H7 (cell line): ENCODE measurements around the gene MBNL2. TPM values are rescaled to one million over a fixed set of nuclear protein-coding genes. Genes with fewer than 3 reads are reported as not detected.

Experiments
- DNase-seq: peaks from one replicate; pipeline ENCODE4 v3.0.0; 2012
- H3K27me3 ChIP-seq: 2 replicates; pipeline ENCODE4 v1.6.0; 2011; ENCODE audit warnings: mild to moderate bottlenecking, low read length; ENCODE audit not compliant: control insufficient read depth, insufficient read depth
- H3K36me3 ChIP-seq: replicated peaks from 2 replicates; pipeline ENCODE4 v1.5.1; 2011; ENCODE audit warnings: low read length; ENCODE audit not compliant: control insufficient read depth, insufficient read depth
- H3K4me3 ChIP-seq: 2 replicates; pipeline ENCODE4 v1.5.1; 2011; ENCODE audit warnings: low read depth, mild to moderate bottlenecking, control low read depth, low read length, moderate library complexity; ENCODE audit not compliant: insufficient read depth
- total RNA-seq: library from RNA; depleted of rRNA; stranded (reverse); fragments of >200 nt; shearing (Covaris generic); gene quantifications from 2 replicates; pipeline ENCODE4 v1.2.3, GENCODE V29; 2014

The MBNL2 gene
- total RNA-seq, 1 experiment from 2014 or later, result 1.0 TPM

DNA sequence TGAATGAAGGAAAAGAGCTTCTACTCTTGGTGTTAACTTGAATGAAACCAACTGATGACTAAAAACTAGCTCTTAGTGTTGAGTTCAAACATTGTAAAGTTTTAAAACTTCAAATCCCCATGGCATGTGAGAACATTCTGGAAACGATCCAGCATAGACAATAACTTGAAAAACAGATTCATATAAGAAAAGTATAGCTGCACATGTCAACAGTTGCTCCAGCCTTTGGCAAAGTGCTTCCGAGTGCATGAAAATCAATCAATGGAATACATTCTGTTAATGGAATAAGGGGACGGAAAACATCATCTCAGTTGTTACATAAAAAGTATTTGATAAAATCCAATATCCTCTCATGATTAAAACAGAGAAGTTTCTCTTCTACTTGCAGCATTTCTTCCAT lies 89.8 kb downstream of the MBNL2 start:
- no peak overlapping the region for H3K4me3 ChIP-seq
- no peaks in the 10 kb centered on the region for H3K27me3 ChIP-seq
- DNase-seq, result no peak
- no peaks in the 10 kb centered on the region for H3K36me3 ChIP-seq

DNA sequence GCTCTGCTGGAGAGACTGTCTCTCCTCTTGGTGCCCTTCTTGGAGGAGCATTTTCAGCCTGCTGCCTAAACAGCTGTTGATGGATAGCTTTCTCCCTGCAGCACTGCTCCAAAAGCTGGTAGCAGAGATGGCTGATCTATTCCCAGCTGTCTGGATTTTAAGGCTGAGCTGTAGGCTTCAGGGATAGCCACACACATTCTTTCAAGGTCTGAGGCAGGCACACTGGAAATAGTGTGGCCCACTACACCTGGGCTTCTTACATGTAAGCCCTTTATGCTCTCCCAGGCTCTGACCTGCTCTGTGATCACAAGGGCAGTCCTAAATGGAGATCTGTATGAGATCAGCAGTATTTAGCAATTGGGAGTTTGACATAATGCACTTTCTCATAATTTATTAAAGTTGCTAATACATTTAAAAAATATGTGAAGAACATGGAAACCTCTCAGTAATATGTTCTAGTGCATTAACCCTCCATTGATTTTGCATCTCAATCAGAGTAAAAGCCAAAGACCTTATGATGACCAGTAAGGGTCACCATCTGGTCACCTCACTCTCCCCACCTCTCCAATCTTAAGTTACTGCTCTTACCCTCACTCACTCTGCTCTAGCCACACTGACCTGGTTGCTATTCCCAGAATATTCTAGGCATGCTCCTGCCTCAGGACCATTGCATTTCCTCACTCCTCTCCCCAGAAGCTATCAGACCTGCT lies 91.6 kb downstream of the MBNL2 start:
- Histone ChIP-seq H3K4me3 (no peak overlapping the region), H3K36me3 (no peaks in the 10 kb centered on the region)
- no peak for DNase-seq

DNA sequence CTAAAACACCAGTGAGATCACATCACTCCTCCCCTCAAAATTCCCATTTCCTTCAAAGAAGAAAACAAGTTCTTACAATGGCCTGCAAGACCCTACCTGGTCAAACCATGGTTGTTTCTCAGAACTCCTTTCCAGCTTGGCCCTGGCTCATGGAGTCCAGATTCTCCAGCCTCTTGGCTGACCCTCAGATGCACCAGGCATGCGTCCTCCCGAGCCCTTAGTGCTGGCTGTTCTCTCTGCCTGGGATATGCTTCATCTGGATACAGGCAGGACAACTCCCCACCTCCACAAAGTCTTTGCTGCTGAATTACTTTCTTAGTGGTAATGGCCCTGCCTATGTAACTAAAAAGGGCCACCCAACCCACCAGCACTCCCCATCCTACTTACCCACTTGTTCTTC lies 94.3 kb downstream of the MBNL2 start:
- Histone ChIP-seq H3K4me3 (no peak overlapping the region), H3K27me3 (no peaks in the 10 kb centered on the region), H3K36me3 (no peaks in the 10 kb centered on the region)
- DNase-seq, result no peak

More for the DNA sequence above, 91.6 kb downstream of the MBNL2 start:
- H3K27me3 ChIP-seq, result no peaks in the 10 kb centered on the region

DNA sequence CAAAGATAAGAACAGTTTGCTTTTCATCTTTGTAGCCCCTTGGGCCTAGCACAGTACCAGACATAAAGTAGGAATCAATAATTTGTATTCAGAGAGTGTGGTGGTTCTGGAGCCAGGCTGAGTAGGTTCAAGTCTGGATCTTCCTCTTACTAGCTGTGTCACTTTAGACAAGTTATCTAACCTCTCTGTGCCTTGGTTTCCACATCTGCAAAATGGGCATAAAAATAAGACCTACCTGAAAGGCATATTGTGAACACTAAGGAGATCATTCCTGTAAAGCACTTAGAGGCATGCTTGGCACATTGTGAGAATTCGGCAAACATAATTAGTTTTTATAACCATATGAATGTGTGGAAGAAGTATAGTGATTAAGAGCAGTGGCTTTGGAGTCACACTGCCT lies 95.8 kb downstream of the MBNL2 start:
- no peak for DNase-seq
- H3K27me3 ChIP-seq, result no peaks in the 10 kb centered on the region
- no peaks in the 10 kb centered on the region for H3K36me3 ChIP-seq
- H3K4me3 ChIP-seq, result no peak overlapping the region

DNA sequence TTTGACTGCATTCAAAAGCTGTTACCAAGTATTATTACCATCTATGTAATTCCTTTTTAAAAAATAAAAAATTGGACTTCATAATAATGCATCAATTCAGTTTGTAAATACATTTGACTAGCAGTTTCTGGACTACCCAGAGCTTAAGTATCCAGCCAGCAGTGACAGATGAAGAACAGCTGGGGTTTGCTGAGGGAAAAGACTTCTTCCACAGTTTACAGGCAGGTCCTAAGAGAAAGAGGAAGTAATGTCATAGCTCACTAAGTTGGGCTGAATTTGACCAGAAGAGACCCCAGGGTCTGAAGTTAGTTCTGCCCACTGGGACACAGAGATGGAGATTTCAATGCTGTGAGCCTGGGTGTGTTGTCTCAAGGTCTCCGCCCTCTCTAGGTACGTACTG lies 96.4 kb downstream of the MBNL2 start:
- Histone ChIP-seq H3K27me3 (no peaks in the 10 kb centered on the region), H3K36me3 (no peaks in the 10 kb centered on the region), H3K4me3 (no peak overlapping the region)
- no peak for DNase-seq

DNA sequence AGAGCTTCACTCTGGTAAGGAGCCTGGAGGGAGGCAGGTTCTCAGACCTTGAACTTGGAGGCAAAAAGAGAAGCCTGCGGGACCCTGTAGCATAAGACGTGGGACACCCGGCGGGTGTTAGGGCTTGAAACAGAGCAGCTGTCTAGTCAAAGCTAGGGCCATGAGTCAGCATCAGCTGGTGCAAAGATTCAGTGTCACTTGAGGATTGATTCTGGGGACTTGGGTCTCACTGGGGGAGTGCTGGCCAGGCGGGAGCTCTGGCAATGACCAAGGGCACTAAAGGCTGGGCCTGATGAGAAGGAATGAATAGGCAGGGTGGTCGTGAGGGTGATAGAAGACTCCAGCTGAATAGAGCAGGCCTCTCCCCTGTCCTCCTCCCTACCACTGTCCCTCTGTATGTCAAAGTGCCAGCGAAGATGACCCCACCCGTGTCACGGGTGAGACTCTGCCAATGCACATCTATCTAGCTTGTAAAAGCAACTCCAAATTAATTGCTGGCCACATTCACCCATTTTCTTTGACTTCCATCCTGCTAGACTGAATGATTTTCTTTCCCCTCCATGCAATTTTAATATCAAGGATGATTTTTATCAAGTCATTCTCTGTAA lies 97.1 kb downstream of the MBNL2 start:
- DNase-seq, result no peak
- H3K4me3 ChIP-seq, result no peak overlapping the region

DNA sequence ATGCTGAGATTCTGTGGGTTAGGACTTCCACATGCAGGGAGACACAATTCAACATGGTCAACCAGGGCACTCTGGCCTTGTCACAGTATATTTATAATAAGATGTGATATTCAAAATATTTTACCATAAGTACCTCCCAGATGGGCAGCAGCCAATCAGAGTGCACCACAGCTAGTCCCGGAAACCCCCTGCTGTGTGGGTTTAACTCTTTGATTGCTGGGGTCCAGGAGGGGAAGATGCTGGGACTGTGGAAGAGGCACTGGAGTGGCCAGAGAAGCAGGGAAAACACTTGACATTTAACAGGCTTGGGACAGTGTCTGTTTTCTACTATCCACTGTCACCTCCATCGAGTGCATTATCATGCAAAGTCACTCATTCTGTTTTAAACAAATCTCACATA lies 99.0 kb downstream of the MBNL2 start:
- Histone ChIP-seq H3K36me3 (no peaks in the 10 kb centered on the region), H3K4me3 (no peak overlapping the region), H3K27me3 (no peaks in the 10 kb centered on the region)
- no peak for DNase-seq

More for the DNA sequence above, 97.1 kb downstream of the MBNL2 start:
- Histone ChIP-seq H3K27me3 (no peaks in the 10 kb centered on the region), H3K36me3 (no peaks in the 10 kb centered on the region)

DNA sequence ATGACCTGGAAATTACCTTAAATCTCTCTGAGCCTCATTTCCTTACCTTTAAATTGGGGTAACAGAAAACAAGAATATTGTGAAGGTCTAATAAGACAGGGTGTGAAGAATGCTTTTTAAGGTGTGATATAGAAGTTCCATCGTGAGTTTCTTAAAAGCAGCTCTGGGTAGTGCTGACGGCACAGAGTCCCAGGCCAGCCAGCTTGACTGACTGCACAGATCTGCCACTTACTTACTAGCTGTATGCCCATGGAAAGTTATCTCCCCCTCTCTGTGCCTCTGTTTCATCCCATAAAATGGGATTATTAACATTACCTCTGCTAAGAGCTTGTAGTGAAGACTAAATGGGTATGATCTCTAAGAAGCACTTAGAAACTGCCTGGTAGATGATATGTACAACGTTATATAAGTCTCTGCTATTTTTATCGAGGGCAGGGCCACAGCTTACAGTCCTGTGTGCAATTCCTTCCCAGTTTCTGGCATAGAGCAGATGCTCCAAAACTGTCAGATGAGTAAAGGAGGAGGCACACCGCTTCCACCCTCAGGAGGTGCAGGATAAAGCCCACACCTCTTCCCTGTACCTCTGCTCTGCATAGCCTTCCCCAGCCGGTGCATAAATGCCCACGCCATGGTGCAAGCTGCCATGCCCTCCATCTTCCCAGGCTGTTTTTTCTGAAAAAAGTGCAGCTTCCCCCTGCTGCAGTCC lies 99.6 kb downstream of the MBNL2 start:
- H3K27me3 ChIP-seq, result no peaks in the 10 kb centered on the region
- no peaks in the 10 kb centered on the region for H3K36me3 ChIP-seq
- H3K4me3 ChIP-seq, result no peak overlapping the region
- no peak for DNase-seq

DNA sequence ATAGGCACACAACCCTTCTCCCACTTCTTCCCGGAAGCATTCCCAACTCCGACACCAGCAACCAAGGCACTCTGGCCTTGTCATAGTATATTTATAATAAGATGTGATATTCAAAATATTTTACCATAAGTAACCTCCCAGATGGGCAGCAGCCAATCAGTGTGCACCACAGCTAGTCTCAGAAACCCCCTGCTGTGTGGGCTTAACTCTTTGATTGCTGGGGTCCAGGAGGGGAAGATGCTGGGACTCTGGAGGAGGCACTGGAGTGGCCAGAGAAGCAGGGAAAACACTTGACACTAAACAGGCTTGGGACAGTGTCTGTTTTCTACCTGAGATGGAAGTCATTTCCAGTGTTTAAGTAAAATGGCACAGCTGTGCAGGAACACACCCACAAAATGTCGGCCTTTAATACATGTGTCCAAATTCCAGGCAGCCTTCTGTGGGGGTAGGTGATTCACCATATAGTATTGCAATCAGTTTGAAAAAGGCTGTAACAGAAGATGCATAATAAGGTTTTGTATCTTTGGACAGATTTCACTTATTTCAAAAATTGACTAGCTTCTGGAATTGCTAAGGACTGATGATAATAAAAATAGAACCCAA lies 100.7 kb downstream of the MBNL2 start:
- no peak for DNase-seq
- Histone ChIP-seq H3K27me3 (no peaks in the 10 kb centered on the region), H3K4me3 (no peak overlapping the region), H3K36me3 (no peaks in the 10 kb centered on the region)

DNA sequence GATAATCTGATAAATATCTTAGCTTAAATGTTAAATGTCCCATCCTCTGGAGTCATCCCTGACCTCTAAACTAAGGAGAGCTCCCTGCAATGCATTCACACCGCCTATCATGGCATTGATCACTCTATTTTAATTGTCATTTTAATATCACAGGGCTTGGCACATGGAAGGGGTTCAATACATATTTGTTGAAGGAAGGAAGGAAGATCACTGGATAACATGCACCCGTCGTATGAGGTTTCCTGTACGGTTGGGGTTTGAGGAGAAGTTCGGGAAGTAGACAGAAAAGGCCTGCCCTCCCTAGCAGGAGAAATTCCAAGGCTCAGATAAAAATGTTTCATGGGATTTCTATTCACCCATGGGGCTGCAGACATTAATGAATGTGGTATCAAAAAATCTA lies 102.0 kb downstream of the MBNL2 start:
- no peak for DNase-seq
- Histone ChIP-seq H3K4me3 (no peak overlapping the region), H3K27me3 (no peaks in the 10 kb centered on the region), H3K36me3 (no peaks in the 10 kb centered on the region)

DNA sequence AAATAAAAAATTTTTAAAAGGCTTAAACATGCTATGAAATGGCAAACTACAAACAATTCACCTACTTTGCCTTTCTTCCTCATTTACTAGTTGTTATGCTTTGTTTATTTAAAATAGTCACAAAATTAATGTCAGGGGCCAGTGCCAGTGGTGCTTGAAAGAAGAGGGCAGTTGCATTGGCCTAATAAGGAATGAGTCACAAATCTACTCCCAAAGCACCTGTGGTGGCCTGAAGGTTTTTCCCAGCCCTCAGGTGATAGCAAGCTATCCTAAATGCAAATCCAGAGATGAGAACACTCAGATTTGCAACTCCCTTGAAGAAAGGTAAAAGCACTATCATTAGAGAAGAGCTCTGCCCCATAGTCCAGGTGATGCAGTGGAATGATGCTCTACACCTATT lies 103.6 kb downstream of the MBNL2 start:
- H3K36me3 ChIP-seq, result no peaks in the 10 kb centered on the region
- no peak for DNase-seq
- H3K27me3 ChIP-seq, result no peaks in the 10 kb centered on the region
- H3K4me3 ChIP-seq, result no peak overlapping the region

DNA sequence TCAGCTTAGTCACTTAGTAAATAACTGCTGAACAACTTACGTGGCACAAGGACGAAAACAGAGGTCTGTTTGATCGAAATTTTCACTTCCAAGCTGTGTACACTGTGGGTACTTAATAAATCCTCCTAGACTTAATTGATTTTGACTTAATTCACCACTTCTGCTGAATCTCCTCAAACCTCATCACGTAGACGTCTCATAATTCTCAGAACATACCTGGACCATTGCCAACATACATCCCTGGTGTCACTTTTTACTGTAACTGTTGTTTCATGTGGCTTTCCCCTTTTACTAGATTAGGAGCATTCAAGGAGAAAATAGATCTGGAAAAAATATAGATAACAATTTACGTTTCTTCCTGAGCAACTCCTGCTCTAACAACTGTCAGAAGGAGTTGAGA lies 105.0 kb downstream of the MBNL2 start:
- Histone ChIP-seq H3K27me3 (no peaks in the 10 kb centered on the region), H3K4me3 (no peak overlapping the region), H3K36me3 (no peaks in the 10 kb centered on the region)
- DNase-seq, result no peak

DNA sequence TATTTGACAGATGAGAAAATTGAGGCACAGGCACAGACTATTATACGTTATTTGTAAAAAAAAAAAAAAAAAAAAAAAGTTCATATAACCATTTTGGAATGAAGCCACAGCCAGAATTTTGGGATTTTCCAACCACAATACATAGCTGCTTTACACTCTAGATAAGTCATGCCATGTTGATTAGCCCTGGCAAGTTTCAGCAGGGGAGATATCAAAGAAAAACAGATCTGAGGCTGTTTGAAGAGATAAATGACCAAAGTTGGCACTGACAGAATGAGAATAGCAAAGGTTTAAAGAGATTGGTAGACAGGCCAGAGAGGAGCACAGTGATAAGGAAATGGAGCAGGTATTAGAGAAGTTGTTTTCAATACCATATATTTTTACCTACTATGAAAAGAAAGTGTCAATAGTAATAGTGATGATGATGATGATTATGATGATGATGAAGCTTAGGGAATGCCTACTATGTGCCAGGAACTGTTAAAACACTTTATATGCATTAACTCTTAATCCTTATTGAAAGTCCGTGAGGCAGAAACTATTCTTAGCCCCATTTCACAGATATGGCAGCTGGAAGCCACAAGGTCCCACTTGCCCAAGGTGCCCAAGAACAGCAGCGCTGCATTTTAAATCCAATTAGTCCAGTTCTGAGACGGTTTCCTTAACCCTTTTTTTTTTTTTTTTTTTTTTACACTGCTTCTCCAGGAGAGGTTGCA lies 105.5 kb downstream of the MBNL2 start:
- H3K36me3 ChIP-seq, result no peaks in the 10 kb centered on the region
- no peak for DNase-seq
- no peaks in the 10 kb centered on the region for H3K27me3 ChIP-seq
- H3K4me3 ChIP-seq, result no peak overlapping the region

DNA sequence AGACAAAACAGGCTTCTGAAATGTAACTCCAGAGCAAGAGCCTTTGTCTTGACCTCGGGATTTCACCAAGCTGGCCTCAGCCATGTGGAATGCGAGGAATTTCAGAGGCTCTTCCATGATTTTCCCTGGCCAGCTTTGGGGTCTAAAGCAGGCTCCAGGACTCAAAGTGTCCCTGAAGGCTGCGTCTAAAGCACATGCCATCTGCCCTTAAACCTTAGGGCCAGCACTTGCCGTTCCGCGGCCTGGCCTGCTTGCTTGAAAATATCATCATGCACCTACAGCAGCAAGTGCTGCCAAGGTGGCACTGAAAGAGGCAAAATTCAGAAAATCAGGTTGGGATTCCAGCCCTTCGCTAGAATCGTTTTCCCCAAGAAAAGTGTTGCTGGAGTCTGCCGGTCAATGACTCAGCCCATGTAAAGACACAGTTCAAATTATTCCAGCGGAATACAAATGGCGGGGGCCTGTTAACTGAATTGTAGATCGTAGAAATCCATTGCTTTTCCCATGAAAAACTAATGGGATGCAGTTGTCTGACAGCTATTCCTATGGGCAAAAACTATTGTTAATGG lies 106.2 kb downstream of the MBNL2 start:
- Histone ChIP-seq H3K27me3 (no peaks in the 10 kb centered on the region), H3K4me3 (no peak overlapping the region), H3K36me3 (no peaks in the 10 kb centered on the region)
- DNase-seq, result peak; percentile 32
